HG03457 (cell line): ENCODE results near the gene MAGI2.

Experiments
- ATAC-seq: cut with Tn5 transposase; IDR thresholded peaks from one replicate; pipeline ENCODE4 v1.9.1; 2021; ENCODE audit warnings: moderate number of reproducible peaks; ENCODE audit not compliant: unreplicated experiment

MAGI2 gene

GRCh38 chr7:78842068-78842467 lies 611.4 kb downstream of the MAGI2 start:
- no peak for ATAC-seq

GRCh38 chr7:78835897-78836296 lies 617.6 kb downstream of the MAGI2 start:
- no peak for ATAC-seq

DNA sequence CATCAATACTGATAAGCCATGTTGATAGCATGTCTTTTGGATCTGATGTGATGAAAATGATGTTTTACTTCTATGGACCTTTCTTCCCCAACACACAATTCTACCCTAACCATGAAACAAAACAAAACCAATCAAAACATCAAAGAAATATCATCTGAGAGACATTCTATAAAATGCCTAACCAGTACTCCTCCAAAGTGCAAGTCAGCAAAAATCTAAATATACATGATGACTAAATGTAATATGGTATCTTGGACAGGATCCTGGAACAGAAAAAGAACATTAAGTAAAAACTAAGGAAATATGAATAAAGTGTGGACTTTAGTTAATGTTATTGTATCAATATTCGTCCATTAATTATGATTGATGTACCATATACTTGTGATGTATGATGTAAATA lies 625.1 kb downstream of the MAGI2 start:
- ATAC-seq = no peak

DNA sequence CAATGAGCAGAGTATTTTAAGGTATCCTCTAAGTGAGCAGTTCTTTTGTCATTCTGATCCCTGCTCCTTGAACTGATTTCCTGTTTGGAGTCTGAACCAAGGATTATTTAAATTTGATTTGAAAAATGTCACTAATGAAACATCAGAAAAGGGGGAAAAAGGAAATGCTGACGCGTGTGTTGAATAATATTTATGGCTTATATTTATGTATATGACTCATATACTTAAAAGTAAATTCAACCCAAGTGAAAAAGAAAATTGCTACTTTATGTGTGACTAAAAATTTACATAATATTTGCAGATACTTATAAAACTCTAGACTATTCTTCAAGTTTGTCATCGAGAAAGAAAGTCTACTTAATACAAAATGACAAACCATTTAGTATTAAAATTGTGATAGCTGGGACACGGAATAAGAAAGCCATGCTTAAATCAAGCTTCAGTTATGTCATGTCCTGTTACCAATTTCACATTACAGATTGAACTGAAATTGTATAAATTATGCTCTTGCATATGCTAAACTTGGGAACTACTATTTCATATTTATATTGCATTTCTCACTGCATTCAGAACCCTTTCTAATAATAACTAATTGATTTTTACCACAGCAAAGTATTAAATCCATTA lies 649.9 kb downstream of the MAGI2 start:
- no peak for ATAC-seq

DNA sequence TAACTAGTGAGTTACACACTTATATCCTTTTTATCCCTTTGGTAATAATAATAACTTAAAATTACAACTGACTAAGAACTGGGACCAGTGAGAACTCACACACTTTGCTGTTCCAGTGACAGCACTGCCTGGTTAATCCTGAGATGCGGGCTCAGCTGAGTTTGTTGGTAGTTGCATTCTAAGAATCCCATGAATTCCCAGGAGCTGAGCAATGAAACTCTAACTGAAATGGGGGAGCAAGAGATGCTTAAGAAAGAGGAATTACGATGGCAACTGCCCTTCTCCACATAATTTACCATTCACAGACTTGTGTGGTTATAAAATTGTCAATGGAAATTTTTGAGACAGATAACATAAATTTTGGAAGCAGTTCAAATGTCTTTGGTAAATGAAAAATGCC lies 659.4 kb downstream of the MAGI2 start:
- ATAC-seq = no peak

GRCh38 chr7:78792624-78793023 lies 660.8 kb downstream of the MAGI2 start:
- no peak for ATAC-seq

GRCh38 chr7:78792006-78792405 lies 661.5 kb downstream of the MAGI2 start:
- ATAC-seq = no peak

DNA sequence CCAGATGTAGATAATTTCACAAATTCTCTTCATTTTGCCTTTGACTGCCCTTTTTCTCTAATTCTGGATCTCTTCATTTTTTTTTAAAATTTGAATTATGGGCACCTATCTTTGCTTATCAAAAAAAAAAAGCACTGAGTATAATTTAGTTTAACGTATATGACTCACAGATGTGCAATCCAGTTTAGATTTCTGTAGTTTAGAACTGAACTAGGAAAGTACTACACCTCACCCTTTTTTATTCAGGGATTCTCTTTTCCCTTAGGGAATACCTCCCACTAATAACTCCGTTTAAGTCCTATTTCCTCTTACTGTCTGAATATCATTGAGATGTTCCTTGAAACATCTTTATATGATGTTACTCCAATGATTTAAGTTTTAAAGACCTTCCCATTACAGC lies 665.0 kb downstream of the MAGI2 start:
- no peak for ATAC-seq

DNA sequence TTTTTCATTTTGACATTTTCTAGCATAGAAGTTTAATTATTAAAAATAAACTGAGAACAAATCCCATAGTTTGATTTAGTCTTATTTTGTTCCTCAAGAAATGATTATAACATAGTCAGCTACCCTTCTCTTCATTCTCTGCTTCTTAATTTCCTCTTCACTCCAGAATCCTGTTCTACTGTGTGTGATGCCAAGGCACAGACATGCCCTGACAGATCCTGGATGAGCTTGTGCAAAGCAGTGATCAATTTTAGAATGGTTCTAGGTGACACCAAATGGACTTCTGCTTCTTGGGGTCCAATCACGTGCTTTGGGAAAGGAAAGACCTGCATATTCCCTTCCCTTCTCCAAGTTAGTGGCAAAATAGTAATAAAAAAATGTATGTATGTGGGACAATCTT lies 665.6 kb downstream of the MAGI2 start:
- ATAC-seq = no peak

DNA sequence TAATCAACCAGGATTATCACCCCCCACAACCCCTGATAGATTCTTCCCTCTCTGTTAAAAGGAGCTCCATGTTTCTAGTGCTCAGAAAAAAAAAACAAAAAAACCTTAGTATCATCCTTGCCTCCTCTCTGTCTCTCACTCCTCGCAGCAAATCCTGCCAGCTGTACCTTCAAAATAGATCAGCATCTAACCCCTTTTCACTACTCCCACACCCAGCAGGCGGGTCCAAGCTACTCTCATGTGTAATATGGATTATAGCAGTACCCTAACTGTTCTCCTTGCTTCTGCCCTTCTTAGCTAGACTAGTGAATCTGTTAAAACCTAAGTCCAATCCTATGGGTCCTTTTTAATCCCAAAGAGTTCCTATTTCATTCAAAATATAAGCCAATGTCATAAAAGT lies 667.4 kb downstream of the MAGI2 start:
- ATAC-seq = no peak

GRCh38 chr7:78783179-78783962 lies 670.1 kb downstream of the MAGI2 start:
- no peak for ATAC-seq

GRCh38 chr7:78780560-78780959 lies 672.9 kb downstream of the MAGI2 start:
- ATAC-seq = no peak

GRCh38 chr7:78779788-78780187 lies 673.7 kb downstream of the MAGI2 start:
- ATAC-seq = no peak

DNA sequence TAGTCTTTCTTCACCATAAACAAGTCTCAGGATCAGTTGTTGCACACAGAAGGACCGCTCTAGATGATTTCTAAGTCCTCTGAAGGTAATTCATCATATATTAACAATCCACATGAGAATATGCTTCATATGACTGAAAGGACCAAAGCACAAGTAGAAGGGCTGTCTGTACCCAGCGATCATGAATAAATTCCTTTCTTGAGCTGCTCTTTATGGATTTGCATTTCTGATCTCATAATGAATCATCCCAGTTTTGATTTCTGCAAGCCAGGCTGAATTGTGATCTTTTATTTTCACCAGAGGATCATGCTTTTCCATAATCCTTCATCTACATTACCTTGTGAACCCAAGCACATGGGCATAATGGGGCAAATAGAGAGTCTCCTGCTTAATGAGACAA lies 675.6 kb downstream of the MAGI2 start:
- no peak for ATAC-seq

DNA sequence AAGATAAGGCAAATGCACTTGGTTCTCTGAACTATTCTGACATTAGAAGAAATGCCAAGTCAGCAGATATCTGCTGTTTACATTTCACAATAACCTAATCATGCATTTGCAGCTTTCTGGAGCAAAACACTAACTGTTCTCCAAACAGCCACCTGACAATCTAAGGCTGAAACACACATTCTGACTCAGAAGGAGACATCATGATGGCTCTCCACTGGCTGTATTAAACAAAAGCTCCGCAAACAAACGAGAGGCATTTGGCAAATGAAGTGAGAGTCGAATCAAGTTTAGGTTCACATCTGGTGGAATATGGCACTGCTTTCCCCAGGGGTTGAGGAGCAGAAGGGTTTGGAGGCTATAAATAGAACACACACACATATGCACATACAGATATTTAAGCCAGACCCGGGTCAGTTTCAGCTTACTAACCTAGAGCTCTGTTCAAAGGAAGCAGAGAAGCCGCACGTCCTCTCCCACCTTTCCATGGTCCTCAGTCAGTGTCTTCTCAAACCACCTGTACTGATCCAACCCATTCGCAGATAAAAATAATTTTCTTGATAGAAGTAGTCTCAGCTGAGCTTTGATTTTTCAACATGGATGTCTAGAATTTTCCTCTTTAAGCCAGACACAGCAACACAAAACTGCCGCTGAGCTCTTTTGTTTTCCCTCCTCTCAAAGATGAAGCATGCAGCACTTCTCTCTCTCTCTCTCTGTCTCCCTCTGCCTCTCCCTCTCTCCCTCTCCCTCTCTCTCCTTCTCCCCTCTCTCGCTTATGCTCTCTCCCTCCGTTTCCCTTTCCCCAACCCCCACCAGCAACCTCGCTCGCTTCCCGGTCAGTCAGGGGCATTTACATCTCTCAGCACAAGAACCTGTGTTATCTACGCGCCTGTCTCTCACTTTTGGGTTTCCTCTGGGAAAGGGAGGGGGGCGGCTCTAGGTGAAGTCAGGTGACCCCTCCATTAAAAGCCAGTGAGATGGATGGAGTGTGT lies 682.8 kb downstream of the MAGI2 start:
- ATAC-seq = no peak

GRCh38 chr7:78769481-78770101 lies 683.9 kb downstream of the MAGI2 start:
- peak; percentile 78 for ATAC-seq

DNA sequence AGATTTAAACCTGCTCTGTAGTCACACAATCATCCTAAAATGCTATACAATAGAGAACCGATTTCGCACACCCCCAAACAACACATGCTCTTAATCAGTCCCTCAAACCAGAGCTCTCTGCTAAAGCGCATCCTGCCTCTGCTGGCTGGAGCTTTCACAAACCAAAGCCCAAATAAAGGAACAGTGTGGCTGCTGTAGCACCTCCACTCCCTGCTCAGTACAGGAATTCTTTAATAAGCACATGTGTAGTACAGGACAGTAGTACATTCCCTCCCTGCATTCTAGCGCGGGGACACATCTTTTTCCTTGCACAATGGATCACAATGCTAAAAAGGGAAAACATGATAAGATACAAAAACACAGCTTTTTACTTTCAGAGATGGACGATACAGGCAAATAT lies 684.6 kb downstream of the MAGI2 start:
- ATAC-seq = no peak

DNA sequence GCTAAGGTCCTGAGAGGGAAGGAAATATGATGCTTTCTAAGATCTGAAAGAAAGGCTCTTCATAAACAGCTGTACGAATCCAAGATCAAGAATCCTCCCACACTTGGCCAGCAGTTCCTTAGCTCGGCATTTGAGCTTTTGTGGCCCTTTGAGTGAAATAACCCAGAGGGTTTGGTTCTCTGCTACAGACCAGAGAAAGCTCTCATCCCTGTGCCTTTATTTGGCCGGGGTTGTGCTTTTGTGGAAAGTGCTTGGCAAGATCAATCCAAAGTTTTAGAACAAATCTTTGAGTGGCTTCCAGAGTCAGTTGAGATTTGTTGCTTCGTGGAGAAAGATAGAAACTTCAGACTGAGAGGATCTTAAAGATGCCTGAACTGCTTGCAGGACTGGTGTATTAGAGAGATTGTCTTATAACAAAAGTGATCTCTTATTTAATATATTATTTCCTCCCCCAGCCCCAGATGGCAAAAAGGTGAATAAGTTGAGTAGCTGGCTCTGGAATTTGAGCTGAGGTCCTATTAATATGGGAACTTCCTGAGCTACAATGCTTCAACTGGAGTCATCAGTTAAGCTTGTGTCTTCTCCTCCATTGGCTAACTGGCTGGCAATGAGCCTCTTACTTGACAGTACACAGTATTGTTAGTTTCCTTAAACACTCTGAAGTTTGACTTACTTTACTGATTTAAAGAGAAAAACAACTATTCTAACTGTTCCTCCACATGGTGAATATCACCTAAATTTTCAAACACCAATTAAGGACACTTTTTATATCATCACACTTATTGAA lies 687.3 kb downstream of the MAGI2 start:
- no peak for ATAC-seq

GRCh38 chr7:78764571-78764970 lies 688.9 kb downstream of the MAGI2 start:
- ATAC-seq = no peak

DNA sequence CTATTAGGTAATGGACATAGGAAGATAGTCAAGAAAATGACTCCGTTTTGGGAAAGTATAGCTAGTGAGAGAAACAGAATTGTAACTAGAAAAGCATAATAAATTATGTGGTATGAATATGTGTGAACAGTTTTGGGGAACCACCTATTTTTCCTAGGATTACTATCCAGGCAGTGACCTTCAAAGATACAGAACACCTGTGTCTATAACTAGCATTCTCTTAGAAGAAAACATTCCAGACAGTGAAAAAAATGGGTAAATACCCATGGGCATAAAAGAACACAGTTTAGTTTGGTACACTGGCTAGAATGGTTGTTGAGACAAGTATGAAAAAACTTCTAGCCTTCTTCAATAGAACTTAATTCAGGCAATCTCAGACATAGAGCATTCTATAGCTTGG lies 690.8 kb downstream of the MAGI2 start:
- ATAC-seq = no peak
